H9 (cell line): ENCODE measurements around the gene SFMBT2. TPM values are rescaled to one million over a fixed set of nuclear protein-coding genes. Genes with fewer than 3 reads are reported as not detected.

Experiments used
- DNase-seq: peaks from one replicate; pipeline ENCODE4 v3.0.0-alpha.2; 2017
- H2AFZ ChIP-seq: one replicate; pipeline ENCODE4 v1.6.1; 2013; ENCODE audit warnings: mild to moderate bottlenecking, low read length, control low read depth, moderate library complexity
- H2AK5ac ChIP-seq: 2 replicates; pipeline ENCODE4 v1.6.1; 2013; ENCODE audit warnings: low read length, control low read depth, mixed read lengths; ENCODE audit not compliant: insufficient read length
- H2BK120ac ChIP-seq: one replicate; pipeline ENCODE4 v1.6.1; 2013; ENCODE audit warnings: low read depth, mild to moderate bottlenecking, low read length, control low read depth, inconsistent platforms; ENCODE audit not compliant: poor library complexity, severe bottlenecking
- H2BK12ac ChIP-seq: 2 replicates; pipeline ENCODE4 v1.6.1; 2013; ENCODE audit warnings: low read length, control low read depth, mixed read lengths, low read depth; ENCODE audit not compliant: insufficient read length
- H2BK15ac ChIP-seq: 2 replicates; pipeline ENCODE4 v1.6.1; 2013; ENCODE audit warnings: low read depth, low read length, control low read depth
- H2BK20ac ChIP-seq: one replicate; pipeline ENCODE4 v1.6.1; 2013; ENCODE audit warnings: low read depth, mild to moderate bottlenecking, low read length, control low read depth, inconsistent platforms; ENCODE audit not compliant: poor library complexity, severe bottlenecking
- H2BK5ac ChIP-seq: 2 replicates; pipeline ENCODE4 v1.6.1; 2013; ENCODE audit warnings: low read length, control low read depth, mixed read lengths; ENCODE audit not compliant: insufficient read length
- H3K14ac ChIP-seq: 2 replicates; pipeline ENCODE4 v1.6.1; 2013; ENCODE audit warnings: low read length, control low read depth; ENCODE audit not compliant: insufficient read depth
- H3K18ac ChIP-seq: 2 replicates; pipeline ENCODE4 v1.6.1; 2013; ENCODE audit warnings: low read depth, mild to moderate bottlenecking, mixed read lengths, low read length, control low read depth; ENCODE audit not compliant: insufficient read length
- H3K23ac ChIP-seq: 2 replicates; pipeline ENCODE4 v1.6.1; 2013; ENCODE audit warnings: low read length, control low read depth, mixed read lengths, low read depth; ENCODE audit not compliant: insufficient read length
- H3K23me2 ChIP-seq: 2 replicates; pipeline ENCODE4 v1.6.1; 2013; ENCODE audit warnings: low read depth, mild to moderate bottlenecking, mixed read lengths, low read length, control low read depth; ENCODE audit not compliant: insufficient read length, poor library complexity, severe bottlenecking
- H3K27ac ChIP-seq: 2 replicates; pipeline ENCODE4 v1.5.1; 2013; ENCODE audit warnings: low read length, control low read depth, mixed read lengths, low read depth; ENCODE audit not compliant: insufficient read length
- H3K27me3 ChIP-seq: 2 replicates; pipeline ENCODE4 v1.6.1; 2013; ENCODE audit warnings: low read length, control low read depth, inconsistent platforms; ENCODE audit not compliant: insufficient read depth
- H3K4ac ChIP-seq: 2 replicates; pipeline ENCODE4 v1.6.1; 2013; ENCODE audit warnings: low read depth, mild to moderate bottlenecking, control low read depth, inconsistent platforms, low read length, moderate library complexity
- H3K4me1 ChIP-seq: 2 replicates; pipeline ENCODE4 v1.6.1; 2013; ENCODE audit warnings: low read length, control low read depth, inconsistent platforms; ENCODE audit not compliant: insufficient read depth
- H3K4me2 ChIP-seq: 2 replicates; pipeline ENCODE4 v1.6.1; 2013; ENCODE audit warnings: low read length, control low read depth, mixed read lengths; ENCODE audit not compliant: insufficient read length, insufficient read depth
- H3K56ac ChIP-seq: 2 replicates; pipeline ENCODE4 v1.6.1; 2013; ENCODE audit warnings: low read depth, mild to moderate bottlenecking, mixed read lengths, low read length, control low read depth; ENCODE audit not compliant: insufficient read length
- H3K79me1 ChIP-seq: 2 replicates; pipeline ENCODE4 v1.6.1; 2013; ENCODE audit warnings: low read depth, mild to moderate bottlenecking, moderate library complexity, low read length, control low read depth, inconsistent platforms; ENCODE audit not compliant: insufficient read depth, poor library complexity, severe bottlenecking
- H3K79me2 ChIP-seq: 2 replicates; pipeline ENCODE4 v1.6.1; 2013; ENCODE audit warnings: low read length, control low read depth, inconsistent platforms; ENCODE audit not compliant: insufficient read depth
- H3K9ac ChIP-seq: 2 replicates; pipeline ENCODE4 v1.6.1; 2013; ENCODE audit warnings: low read length, control low read depth, mixed read lengths; ENCODE audit not compliant: insufficient read length; ENCODE audit errors: extremely low read depth
- H3K9me3 ChIP-seq: one replicate; pipeline ENCODE4 v1.6.1; 2013; ENCODE audit warnings: low read depth, low read length, inconsistent platforms; ENCODE audit not compliant: control insufficient read depth
- H3T11ph ChIP-seq: one replicate; pipeline ENCODE4 v1.6.1; 2013; ENCODE audit warnings: mild to moderate bottlenecking, low read length, control low read depth, inconsistent platforms
- H4K20me1 ChIP-seq: one replicate; pipeline ENCODE4 v1.6.1; 2013; ENCODE audit not compliant: control insufficient read depth, insufficient read length, insufficient read depth
- H4K5ac ChIP-seq: 2 replicates; pipeline ENCODE4 v1.6.1; 2013; ENCODE audit warnings: low read depth, mild to moderate bottlenecking, mixed read lengths, low read length, control low read depth; ENCODE audit not compliant: insufficient read length
- H4K8ac ChIP-seq: replicated peaks from 2 replicates; pipeline ENCODE4 v1.6.1; 2013; ENCODE audit warnings: low read length, control low read depth, mixed read lengths, low read depth; ENCODE audit not compliant: insufficient read length
- H4K91ac ChIP-seq: 2 replicates; pipeline ENCODE4 v1.6.1; 2013; ENCODE audit warnings: low read depth, mild to moderate bottlenecking, moderate library complexity, mixed read lengths, low read length, control low read depth; ENCODE audit not compliant: insufficient read length
- H3K27ac Mint-ChIP-seq, 3 experiments: 2 replicates in 2 of 3; 3 replicates in 1 of 3; pipeline ENCODE4 v1.8.0; 2020 to 2021; ENCODE audit warnings: mixed read lengths in 3 of 3, mild to moderate bottlenecking in 1 of 3, moderate library complexity in 1 of 3
- H3K27me3 Mint-ChIP-seq: 2 replicates; pipeline ENCODE4 v1.8.0; 2021; ENCODE audit warnings: low read depth, mild to moderate bottlenecking, moderate library complexity, mixed read lengths
- H3K36me3 Mint-ChIP-seq, 3 experiments: 2 replicates in 2 of 3; 3 replicates in 1 of 3; pipeline ENCODE4 v1.8.0; 2020 to 2021; ENCODE audit warnings: low read depth in 3 of 3, mixed read lengths in 3 of 3; ENCODE audit not compliant: insufficient read depth in 1 of 3
- H3K4me1 Mint-ChIP-seq, 2 experiments: 2 replicates each; pipeline ENCODE4 v1.8.0; 2020; ENCODE audit warnings: mixed read lengths in 2 of 2
- H3K4me3 Mint-ChIP-seq, 2 experiments: 2 replicates in 1 of 2; 3 replicates in 1 of 2; pipeline ENCODE4 v1.8.0; 2020 to 2021; ENCODE audit warnings: mild to moderate bottlenecking in 2 of 2, mixed read lengths in 2 of 2, moderate library complexity in 1 of 2
- H3K9me3 Mint-ChIP-seq, 2 experiments: 2 replicates in 1 of 2; 3 replicates in 1 of 2; pipeline ENCODE4 v1.8.0; 2020; ENCODE audit warnings: mild to moderate bottlenecking in 2 of 2, mixed read lengths in 2 of 2, moderate library complexity in 1 of 2
- CTCF ChIP-seq: fragments of 200-600 bp; sonication (generic); conservative IDR thresholded peaks from 3 replicates; pipeline ENCODE4 v1.8.0; 2021; ENCODE audit warnings: antibody characterized with exemption, mild to moderate bottlenecking
- WGBS: extraction: QIAGEN DNeasy Blood & Tissue Kit; methylation state at CpG from one replicate; pipeline ENCODE4 v1.1.7; 2013; ENCODE audit warnings: missing lambda C conversion rate, low lambda C conversion rate, mixed read lengths; ENCODE audit not compliant: insufficient read length; ENCODE audit errors: extremely low coverage; 5-methylcytosine and 5-hydroxymethylcytosine counted together
- total RNA-seq: library from RNA; stranded (reverse); gene quantifications from 2 replicates; pipeline ENCODE4 v1.2.1, GENCODE V29; 2021

SFMBT2 gene
- total RNA-seq, 1 experiment from 2014 or later, result 5.3 TPM

- H3K4me1 Mint-ChIP-seq, result peaks cover 9 to 13% of the 10 kb centered on the region in 2 experiments
- DNase-seq, result no peak
- H2BK5ac ChIP-seq, result no peak overlapping the region
- peak overlapping the region in 2 of 3 experiments; percentile 37 to 78; a peak in 1 of 7 replicates for H3K27ac Mint-ChIP-seq
- no peak overlapping the region for H3T11ph ChIP-seq
- WGBS, result no CpG with 5 or more reads among the region's 10 CpGs
- H3K36me3 Mint-ChIP-seq, result peaks cover 4 to 11% (median 4%) of the 10 kb centered on the region in 3 experiments; a peak in 3 of 7 replicates
- H3K9me3 ChIP-seq, result no peaks in the 10 kb centered on the region
- H4K20me1 ChIP-seq, result no peaks in the 10 kb centered on the region
- H3K4me1 ChIP-seq, result no peaks in the 10 kb centered on the region; the same call in 1 of the 2 replicates
- H3K56ac ChIP-seq, result no peak overlapping the region
- H4K8ac ChIP-seq, result no peak overlapping the region
- no peak overlapping the region for H2BK12ac ChIP-seq
- no peaks in the 10 kb centered on the region for H3K79me2 ChIP-seq
- H4K91ac ChIP-seq, result no peak overlapping the region
- no peak overlapping the region for H3K18ac ChIP-seq
- TF ChIP-seq CTCF, result no peak
- no peak overlapping the region for H3K4me2 ChIP-seq
- H2AFZ ChIP-seq, result no peak overlapping the region
- no peak overlapping the region for H2BK15ac ChIP-seq
- no peak overlapping the region for H3K14ac ChIP-seq
- H3K27me3 Mint-ChIP-seq, result no peaks in the 10 kb centered on the region
- H3K27ac ChIP-seq, result no peak overlapping the region
- no peak overlapping the region for H2AK5ac ChIP-seq
- no peaks in the 10 kb centered on the region for H3K23me2 ChIP-seq
- H3K4me3 Mint-ChIP-seq, result no peak overlapping the region
- no peak overlapping the region for H2BK120ac ChIP-seq
- no peaks in the 10 kb centered on the region for H3K79me1 ChIP-seq
- H3K4ac ChIP-seq, result no peak overlapping the region
- H3K23ac ChIP-seq, result no peak overlapping the region
- H3K9me3 Mint-ChIP-seq, result peaks cover 2 to 5% of the 10 kb centered on the region in 2 experiments; a peak in 4 of 5 replicates
- H3K27me3 ChIP-seq, result no peaks in the 10 kb centered on the region
- no peak overlapping the region for H3K9ac ChIP-seq
- H2BK20ac ChIP-seq, result no peak overlapping the region
- H4K5ac ChIP-seq, result no peak overlapping the region
Observed at GRCh38 chr10:7340179-7340874, 70.5 kb downstream of the SFMBT2 start.
